GM06990 (cell line): Measurements from ENCODE around the gene AQP6.

Experiments
- DNase-seq: peaks from one replicate; pipeline ENCODE4 v3.0.0-alpha.2; 2011; ENCODE audit not compliant: insufficient read length; ENCODE audit errors: extremely low read depth
- H3K27me3 ChIP-seq: replicated peaks from 2 replicates; pipeline ENCODE4 v1.6.0; 2011; ENCODE audit warnings: low read length; ENCODE audit not compliant: control insufficient read depth, insufficient read depth
- H3K36me3 ChIP-seq: 2 replicates; pipeline ENCODE4 v1.5.1; 2011; ENCODE audit warnings: low read length; ENCODE audit not compliant: control insufficient read depth, insufficient read depth
- H3K4me3 ChIP-seq: replicated peaks from 2 replicates; pipeline ENCODE4 v1.5.1; 2011; ENCODE audit warnings: low read depth, mild to moderate bottlenecking, control low read depth, low read length
- TF ChIP-seq, protein P1 (sequence below): IDR thresholded peaks from 2 replicates; pipeline ENCODE4 v1.5.1; 2011; ENCODE audit warnings: low read length, control low read depth, mild to moderate bottlenecking, inconsistent platforms; ENCODE audit not compliant: insufficient read depth, poor library complexity, severe bottlenecking

The AQP6 gene

DNA sequence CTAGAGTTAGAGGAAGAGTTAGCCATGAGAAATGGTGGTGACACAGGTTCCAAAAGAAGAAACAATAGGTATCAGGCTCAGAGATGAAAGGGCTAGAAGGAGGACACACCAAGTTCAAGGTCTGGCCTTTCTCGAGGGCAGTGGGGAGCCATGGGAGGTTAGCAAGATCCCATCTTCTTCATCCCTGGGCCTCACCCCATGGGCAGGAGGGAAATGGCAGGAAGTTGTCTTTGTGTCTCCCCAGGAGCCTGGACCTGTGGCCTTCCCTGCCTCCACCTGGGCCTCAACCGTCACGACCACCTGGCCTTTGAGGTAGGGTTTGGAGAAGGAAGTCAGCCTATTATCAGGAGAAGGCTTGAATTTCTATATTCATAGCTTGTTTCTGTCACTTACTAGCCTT lies 28.0 kb upstream of the AQP6 start:
- TF ChIP-seq, protein P1, sequence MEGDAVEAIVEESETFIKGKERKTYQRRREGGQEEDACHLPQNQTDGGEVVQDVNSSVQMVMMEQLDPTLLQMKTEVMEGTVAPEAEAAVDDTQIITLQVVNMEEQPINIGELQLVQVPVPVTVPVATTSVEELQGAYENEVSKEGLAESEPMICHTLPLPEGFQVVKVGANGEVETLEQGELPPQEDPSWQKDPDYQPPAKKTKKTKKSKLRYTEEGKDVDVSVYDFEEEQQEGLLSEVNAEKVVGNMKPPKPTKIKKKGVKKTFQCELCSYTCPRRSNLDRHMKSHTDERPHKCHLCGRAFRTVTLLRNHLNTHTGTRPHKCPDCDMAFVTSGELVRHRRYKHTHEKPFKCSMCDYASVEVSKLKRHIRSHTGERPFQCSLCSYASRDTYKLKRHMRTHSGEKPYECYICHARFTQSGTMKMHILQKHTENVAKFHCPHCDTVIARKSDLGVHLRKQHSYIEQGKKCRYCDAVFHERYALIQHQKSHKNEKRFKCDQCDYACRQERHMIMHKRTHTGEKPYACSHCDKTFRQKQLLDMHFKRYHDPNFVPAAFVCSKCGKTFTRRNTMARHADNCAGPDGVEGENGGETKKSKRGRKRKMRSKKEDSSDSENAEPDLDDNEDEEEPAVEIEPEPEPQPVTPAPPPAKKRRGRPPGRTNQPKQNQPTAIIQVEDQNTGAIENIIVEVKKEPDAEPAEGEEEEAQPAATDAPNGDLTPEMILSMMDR = no peak
- no peak for DNase-seq
- H3K4me3 ChIP-seq = no peak overlapping the region
- no peaks in the 10 kb centered on the region for H3K36me3 ChIP-seq
- H3K27me3 ChIP-seq = no peaks in the 10 kb centered on the region; the same call in 1 of the 2 replicates

DNA sequence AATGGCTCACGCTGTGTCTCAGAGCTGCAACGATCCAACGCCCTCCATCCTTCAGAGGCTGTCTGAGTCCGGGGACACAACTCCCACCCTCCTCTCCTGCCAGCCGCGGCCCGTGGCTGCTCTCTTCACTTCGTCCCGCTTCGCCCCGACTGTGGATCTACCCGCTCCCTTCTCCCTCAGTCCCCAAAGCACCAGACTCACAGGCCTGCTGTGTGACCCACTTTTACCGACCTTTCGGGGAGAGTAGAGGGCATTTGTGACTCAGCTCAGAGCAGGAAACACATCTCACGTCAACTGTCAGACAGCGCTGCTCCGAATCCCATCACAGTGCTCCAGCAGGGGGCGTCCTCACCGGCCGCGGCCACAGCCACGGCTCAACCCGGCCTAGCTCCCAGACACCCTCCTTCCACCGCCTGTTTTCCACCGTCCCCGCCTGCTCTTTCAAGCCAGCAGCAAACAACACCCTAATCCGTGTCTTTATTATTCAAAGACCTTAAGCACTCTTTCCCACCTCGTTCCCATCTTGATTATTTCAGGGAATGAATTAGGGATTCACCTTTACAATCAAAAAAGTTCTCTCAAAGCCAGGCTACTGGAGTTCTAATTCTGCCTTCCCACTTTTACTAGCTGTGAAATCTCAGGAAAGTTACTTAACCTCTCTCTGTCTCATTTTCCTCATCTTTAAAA lies 27.2 kb upstream of the AQP6 start:
- Histone ChIP-seq H3K4me3 (peak overlapping the region; percentile 34), H3K27me3 (peaks cover 2% of the 10 kb centered on the region)

DNA sequence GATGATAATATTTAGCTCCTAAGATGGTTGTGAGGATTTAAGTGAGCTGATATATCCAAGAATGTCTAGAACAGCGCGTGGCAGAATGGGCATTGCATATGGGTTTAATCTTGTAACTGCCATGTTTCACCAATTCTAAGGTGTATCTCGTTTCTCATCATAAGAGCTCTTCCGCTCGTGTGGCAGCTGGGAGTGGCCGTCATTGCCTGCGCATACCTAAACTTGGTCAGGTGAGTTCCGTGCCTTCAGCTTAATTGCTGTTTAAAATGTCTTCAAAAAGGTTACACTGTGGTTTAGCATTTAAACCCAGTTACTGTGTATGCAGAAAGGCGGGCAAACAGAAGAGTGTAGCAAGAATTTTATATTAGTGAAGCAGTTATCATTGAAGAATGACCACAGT lies 26.7 kb upstream of the AQP6 start:
- no peak for DNase-seq
- Histone ChIP-seq H3K4me3 (no peak overlapping the region), H3K36me3 (no peaks in the 10 kb centered on the region), H3K27me3 (peaks cover 2% of the 10 kb centered on the region)
- TF ChIP-seq, protein P1 = no peak

More for the DNA sequence above, 27.2 kb upstream of the AQP6 start:
- TF ChIP-seq, protein P1 = peak; percentile 95
- no peaks in the 10 kb centered on the region for H3K36me3 ChIP-seq
- DNase-seq = peak; percentile 79

DNA sequence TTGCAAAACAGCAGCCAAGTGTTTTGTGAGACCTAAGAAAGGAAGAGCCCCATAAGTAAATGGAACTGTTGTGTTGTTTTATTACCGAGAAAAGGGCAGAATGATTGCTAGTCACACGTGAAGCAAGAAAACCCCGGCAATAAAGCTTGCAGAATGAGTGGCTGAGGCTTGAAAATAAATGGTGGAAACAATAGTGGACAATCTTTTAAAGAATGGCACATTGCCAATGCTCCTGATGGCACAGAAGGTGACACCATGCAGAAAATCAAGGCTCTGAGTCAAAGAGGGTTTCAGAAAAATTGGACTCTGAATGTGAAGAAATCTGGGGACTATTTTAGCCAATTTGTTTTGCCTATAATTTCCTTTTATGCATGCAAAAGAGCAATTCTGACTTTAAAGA lies 26.2 kb upstream of the AQP6 start:
- TF ChIP-seq, protein P1 = no peak
- no peak for DNase-seq
- H3K36me3 ChIP-seq = no peaks in the 10 kb centered on the region
- H3K27me3 ChIP-seq = peaks cover 2% of the 10 kb centered on the region
- H3K4me3 ChIP-seq = no peak overlapping the region

DNA sequence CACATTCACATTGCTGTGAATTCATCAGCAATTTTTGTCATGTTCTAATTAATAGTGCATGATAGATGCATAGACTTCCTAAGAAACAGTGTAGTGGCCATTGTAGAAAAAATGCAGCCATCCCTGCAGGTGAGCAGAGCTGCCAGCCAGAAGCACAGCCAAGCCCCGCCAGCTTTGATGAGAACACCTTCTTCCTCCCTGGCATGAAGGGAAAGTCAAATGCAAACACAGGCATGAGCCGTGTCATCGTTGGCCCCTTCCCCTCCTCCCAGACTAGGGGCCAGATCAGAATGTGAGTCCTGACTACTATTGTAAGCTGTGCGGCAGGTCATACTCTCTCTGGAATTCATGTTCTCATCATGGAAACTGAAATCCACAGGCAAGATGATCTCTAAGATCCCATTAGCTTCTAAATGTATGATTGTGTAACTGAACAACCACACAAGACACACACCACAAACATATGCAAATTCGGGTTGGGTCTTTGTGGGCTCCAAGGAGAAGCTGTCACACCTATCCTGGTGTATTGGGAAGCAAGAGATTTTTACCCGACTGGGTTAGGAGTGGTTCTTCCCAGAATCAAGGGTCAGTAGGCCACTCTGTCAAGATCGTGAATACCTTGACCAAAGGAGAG lies 25.0 kb upstream of the AQP6 start:
- DNase-seq = no peak
- Histone ChIP-seq H3K36me3 (no peaks in the 10 kb centered on the region), H3K27me3 (peaks cover 2% of the 10 kb centered on the region), H3K4me3 (no peak overlapping the region)
- TF ChIP-seq, protein P1 = no peak
